Activated CD4-positive, alpha-beta T cell treated with anti-CD3 and anti-CD28 coated beads, Interleukin-2, amount 50 U/mL, for 4 hours (primary cell): ENCODE results near the gene MAN1A2.
"Not testable (repeated sequence)": the region's sequence is repeated elsewhere in the genome, so short reads cannot be mapped to it uniquely, and the experiment has no call there.

Experiments
- DNase-seq, 2 experiments: peaks; one replicate each; pipeline ENCODE4 v3.0.0-alpha.2; 2020

Gene MAN1A2

DNA sequence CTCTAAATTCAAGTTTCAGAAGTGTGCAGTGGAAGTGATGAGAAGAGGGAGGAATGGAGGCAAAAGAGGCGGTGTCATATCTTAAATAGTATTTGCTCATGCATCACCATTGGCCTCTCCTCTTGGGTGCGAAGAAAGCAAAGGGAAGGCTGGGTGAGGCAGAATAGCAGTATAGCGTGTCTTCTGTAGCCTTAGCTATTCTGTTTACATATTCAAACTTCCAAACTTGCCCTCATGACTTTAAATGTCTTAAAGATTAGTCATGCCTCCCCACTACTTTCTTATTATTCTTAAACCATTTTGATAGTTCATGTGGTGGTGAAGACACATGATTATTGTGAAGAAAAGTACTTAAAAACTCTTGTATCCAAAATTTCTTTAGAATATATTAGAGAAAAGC, 134.0 kb downstream of the MAN1A2 start:
- no peak for DNase-seq

DNA sequence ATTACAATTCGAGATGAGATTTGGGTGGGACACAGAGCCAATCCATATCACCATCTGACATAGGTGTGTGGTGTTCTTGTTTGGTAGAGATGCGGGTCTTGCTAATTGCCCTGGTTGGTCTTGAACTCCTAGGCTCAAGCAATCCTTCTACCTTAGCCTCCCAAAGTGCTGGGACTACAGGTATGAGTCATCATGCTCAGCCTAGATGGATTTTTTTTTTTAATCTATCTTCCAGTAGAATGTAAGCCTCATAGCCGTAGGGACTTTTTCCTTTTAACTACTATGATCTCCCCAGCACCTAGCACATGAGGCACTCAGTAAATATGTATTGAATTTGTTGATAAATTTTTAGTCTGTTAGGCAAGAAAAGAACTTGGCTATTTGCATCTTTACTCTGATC, 144.0 kb downstream of the MAN1A2 start:
- no peak for DNase-seq

DNA sequence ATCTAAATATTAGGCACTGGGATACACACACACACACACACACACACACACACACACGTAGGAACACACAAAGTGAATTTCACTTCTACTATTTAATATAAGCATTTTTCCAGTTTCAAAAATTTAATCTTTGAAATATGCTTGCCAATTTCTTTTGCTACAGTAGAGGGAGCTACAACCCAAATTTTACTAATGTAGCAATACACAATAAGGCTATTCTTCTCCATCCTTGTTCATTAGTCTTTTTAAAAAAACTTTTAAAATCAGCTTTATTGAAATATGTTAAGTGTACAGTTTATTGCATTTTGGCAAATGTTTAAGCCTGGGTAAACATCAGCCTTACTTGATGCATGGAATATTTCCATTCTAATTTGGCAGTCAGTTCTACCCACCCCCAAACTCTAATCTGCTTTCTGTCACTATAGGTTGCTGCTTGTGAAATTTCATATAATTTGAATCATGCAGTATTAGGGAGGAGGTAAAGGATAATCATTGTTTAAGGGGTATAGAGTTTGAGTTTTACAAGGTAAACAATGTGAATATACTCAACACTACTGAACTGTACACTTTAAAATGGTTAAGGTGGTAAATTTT, 145.6 kb downstream of the MAN1A2 start:
- DNase-seq = no peak

DNA sequence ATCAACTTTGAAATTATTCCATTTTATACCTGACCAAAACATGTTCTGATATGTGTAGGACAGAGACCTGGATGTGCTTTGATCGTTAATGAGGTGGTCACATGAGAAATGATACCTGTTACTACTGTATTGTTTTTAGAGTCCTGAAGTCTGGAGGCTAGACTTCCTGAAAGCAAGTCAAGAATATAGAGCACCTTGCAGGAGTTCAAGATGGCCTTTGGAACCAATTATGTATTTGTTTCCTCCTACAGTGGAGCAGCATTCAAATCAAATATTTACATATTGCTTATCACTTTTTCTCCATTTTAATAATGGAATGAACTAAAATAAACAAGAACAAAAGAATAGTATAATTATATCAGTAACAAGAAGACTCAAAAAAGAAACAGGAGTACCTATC, 155.9 kb downstream of the MAN1A2 start:
- DNase-seq = no peak

DNA sequence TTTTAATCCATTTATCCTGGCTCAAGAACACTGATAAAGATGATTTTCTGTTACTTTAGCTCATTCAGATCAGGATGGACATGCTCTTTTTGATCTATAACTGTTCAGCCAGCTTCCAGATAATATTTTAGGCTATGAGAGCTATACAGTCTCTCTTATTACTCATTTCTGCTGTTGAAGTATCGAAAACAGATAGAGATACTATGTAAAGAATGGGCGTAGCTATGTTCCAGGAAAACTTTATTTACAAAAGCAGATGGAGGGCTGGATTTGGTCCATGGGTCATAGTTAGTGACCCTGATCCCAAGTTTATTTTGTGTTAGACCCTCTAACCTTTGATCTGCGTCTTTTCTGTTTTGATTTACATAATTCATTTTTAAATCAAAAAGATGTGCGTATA, 159.8 kb downstream of the MAN1A2 start:
- DNase-seq = no peak

DNA sequence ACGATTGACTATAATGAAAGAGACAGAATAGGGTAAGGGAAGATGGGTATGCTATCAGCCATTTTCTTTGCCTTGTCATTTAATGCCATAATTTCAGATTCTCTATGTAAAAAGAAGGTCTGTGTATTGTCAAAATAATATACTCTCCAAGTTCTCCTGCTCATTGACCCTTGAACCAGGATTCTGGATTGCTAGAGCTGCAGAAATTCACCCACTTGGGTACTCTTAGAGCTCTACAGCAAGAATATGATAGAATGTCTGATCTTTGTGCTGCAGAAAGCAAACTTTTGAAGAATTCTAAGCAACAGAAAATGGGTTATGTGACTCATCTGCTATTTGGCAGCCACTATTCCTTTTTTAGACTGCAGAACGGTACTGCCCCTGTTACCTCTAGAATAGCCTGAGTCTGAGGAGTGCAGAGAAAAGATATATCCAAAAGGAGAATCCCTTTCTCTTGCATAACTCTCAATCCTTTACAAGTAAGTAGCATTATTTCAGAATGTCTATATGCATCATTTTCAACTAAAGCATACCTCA, 160.4 kb downstream of the MAN1A2 start:
- DNase-seq = no peak

DNA sequence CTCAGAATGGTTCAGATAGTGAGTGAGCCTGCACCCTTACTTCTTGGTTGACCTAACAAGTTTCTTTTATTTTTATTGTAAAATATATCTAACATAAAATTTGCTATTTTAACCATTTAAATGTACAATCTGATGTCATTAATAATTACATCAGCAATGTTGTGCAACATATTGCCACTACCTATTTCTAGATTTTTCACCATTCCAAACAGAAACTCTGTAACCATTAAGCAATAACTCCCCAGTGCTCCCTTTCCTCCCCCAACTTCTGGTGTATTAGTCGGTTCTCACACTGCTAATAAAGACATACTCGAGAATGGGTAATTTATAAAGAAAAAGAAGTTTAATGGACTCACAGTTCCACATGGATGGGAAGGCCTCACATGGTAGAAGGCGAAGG, 162.4 kb downstream of the MAN1A2 start:
- no peak for DNase-seq

DNA sequence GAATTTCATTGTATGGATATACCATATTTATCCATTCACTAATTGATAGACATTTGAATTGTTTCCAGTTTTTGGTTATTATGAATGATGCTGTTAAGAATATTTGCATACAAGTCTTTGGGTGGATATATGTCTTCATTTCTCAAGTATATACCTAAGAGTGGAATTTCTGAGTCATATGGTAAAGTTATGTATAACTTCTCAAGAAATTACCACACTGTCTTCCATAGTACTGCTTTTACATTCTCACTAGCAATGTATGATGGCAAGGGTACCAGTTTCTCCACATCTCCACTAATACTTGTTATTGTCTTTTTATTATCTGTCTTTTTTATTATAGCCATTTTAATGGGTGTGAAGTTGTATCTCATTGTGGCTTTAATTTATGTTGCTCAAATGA, 164.0 kb downstream of the MAN1A2 start:
- DNase-seq = no peak

DNA sequence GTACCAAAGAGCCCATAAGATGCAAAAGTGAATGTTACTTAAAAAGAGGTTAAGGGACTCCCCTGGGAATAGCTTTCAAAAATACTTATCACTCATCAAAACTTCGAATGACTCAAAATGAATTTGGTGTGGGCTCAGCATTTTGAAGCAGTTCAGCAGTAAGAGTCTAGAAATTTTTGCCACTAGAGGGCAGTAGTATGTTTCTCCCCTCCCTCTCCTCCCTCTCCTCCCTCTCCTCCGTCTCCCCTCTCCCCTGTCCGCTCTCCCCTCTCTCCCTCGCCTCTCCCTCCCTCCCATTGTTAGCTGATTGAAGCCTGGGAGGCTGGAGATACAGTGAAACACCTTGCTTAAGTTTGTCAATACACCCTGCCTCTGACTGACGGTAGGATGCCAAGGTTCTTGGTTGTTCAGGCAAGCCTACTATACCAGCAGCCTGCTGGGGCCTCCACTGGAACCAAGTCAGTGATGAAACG, 167.8 kb downstream of the MAN1A2 start:
- DNase-seq = peak; percentile 5 to 8

DNA sequence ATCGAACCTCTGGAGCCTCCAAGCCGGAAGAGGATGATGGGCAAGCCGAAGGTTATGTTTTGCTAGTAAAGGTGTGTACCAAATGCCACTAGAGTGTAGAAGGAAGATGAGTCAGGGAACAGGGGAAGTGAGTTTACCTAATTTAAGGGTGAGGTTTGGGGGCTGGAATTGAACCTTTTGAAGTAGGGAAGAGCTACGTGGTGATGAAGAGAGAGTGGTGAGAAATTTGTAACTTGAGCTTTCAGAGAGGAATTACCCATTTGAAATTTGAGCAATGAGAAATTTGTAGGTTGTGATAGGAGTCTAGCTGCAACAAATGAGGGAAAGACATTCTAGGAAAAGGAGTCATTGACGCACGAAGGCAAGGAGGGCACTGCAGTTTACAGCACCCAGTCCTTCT, 168.6 kb downstream of the MAN1A2 start:
- no peak for DNase-seq

DNA sequence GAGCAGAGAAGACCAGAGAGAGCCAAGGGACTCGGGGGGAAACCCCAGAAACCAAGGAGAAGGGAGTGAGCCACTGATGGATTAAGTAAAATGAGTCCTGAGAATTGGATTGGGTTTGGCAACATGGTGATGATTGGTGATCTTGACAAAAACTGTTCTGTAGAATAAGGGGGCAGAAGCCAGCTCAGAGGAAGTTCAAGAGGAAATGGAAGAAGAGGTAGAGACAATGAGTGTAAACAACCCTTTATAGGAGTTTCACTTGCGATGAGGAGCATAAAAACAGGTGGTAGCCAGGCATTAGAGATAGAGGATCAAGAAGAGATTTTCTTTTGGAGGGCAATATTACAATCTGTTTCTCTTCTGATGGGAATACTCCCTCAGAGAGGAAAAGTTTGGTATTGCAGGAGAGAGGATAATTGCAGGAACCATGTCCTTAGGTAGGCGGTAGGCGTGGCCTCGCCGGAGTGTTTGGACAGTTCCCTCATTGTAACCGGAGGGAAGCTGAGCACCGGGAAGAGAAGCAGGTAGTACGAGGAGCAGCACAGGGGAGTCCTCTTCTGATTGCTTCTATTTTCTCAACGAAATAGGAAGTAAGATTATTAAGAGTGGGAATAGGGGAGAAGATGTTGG, 170.2 kb downstream of the MAN1A2 start:
- no peak for DNase-seq

DNA sequence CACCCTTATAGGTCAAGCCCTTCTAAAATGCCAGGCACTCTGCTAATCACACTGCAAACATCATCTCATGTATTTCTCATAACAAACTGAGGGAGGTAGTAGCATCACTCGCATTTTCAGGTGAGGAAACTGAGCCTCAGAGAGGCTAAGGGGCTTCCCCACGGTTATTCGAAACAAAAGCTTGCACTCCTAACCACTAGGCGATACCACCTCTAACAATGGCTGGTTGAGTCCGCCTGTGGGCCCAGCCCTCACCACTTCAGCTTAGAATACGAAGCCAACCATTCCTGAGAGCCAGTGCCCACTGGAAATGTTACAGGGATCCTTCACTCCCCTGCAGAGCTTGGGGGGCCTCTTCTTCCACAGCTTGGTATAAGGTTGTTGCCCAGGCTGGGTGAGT, 173.3 kb downstream of the MAN1A2 start:
- DNase-seq = no peak

DNA sequence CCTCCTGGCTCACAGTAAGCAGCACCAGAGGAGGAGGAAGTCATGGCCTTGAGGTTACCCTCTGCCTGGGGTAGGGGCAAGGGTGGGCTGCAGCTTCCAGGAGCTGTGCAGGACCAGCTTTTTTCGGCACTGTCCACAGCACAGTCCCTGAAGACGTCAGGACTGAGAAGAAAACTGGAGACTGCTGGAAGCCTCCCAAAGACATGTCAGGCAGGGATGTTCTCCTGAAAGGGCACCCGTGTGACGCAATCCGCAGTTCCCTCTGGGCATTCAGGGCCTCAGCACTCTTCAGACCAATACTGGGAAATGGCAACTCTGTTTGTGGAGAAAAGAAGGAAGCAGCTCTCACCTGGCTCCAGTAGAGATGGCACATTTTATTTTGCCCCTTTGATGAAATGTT, 173.8 kb downstream of the MAN1A2 start:
- DNase-seq = no peak

DNA sequence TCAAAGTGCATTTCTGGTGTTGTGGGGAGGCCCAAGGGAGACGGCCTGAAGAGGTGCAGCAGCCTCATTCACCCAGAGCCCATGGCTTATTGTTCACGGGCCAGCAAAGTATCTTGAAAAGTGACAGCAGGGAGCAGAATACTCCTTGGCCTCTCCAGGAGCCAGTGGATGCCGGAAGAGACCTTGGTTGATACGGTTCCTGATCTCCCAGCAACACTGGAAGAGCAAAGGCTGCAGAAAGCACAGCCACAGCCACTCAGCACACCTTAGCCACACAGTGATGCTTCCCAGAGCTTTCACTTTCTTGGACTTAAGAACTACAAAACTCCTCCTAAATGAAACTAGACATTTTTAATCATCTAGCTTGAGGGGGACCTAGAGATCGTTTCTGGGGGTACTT, 174.3 kb downstream of the MAN1A2 start:
- no peak for DNase-seq

DNA sequence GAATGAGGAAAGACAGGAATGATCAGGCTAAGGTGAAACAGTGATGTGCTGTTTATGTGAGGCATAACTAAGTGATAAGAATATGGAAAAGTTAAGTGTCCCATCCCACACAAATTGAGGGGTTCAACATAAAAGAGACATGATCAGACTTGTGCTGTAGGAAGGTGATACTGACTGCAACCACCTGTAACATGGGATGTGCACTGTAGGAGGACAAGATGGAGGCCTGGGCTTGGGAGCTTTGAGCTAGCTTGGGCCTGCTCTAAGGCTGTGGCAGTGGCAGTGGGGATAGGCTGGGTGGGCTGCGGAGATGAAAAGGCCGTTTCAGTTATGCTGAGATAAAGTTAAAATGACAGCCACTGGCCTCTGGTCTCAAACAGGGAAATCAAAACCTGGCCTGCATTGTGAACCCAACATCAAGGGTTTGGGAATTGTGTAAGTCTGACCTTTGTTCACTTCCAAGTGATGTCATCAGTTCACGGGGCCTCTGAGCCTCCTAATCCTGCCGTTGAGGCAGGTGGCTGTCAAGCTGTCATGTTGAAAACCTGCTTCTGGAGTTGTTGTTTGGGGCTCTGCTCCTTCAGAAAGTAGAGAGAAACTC, 177.4 kb downstream of the MAN1A2 start:
- DNase-seq = no peak

DNA sequence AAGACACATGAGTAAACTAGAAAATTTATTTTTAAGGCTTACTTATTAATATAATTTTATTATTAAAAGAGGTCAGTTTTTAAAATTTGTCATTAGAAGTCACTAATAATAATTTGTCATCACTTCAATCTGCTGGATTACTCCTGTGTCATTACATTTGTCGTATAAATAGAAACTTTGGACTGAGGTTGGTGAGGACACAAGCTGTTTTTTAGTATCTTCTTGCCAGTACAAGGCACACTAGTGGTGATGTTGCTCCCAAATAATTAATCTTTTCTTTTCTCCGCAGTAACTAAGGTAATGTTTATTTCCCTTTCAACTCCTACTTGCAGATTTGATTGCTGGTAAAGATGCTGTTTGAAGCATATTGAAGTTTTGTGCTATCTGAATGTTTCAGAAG, 179.2 kb downstream of the MAN1A2 start:
- DNase-seq = no peak

DNA sequence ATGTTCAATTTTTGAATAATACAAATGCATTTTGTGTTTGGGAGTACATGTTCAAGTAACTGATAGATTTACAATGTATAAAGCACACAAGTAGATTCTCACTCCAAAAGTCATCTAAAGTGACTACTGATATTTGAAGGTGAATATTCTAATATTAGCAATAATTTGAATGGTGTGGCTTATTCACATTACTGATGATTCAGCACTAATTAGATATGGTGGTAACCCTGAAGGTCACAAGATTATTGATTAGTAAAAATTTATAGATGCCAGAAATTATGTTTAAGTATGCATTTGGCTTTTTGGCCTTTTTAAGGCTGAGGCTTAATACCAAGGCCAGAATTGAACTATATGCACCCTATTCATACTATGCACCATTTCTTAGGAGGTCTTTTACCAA, 186.2 kb downstream of the MAN1A2 start:
- DNase-seq = no peak

DNA sequence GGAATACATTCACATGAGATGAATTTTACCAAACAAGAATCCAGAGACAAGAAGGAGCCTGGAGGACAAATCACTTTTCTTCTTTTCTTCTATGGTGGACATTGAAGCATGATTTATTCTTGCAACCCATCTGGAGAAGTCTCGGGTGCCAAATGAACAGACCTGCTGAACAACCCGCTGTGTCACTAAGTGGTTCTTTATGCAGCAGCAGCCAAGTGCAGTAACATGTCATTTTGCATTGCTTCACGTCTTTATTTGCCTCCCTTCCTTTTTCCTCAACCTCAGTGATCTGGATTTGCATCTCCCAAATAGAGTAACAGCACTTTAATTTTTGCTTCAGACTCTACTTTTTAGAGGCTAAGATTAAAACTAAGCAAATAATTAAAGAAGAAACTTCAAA, 188.6 kb downstream of the MAN1A2 start:
- no peak for DNase-seq

DNA sequence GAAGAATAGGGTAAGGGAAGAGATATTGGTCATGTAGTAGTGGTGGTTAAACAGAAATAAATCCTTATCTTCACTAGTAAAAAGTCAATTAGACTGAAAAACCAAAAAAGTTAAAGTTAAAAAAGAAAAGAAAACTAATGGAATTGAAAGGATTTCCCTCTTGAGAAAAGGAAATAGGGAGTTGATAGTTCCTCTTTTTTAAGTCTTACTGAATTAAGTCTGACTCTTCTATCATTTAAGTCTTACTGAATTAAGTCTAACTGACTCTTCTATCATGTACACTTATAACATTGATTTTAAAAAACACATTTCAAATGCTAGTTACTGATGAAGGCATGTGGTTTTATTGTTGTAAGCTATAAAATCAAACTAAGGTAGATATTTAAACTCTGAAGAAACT, 189.1 kb downstream of the MAN1A2 start:
- no peak for DNase-seq

DNA sequence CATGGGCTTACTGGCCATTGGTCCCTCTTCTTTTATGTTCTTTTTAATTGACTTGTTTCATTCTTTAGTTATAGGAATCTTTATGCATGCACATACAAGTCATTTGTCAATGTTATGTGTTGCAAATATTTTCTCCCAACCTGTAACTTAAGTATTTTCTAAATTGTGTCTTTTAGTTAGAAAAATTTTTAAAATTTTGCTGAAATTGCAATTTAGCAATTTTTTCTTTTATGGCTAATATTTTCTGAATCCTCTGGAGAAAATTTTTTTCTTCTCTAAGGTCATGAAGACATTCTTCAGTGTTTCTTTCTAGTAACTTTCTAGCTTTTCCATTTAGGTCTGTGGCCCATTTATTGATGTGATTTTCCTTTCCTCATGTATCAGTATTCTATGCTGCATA, 189.7 kb downstream of the MAN1A2 start:
- no peak for DNase-seq

DNA sequence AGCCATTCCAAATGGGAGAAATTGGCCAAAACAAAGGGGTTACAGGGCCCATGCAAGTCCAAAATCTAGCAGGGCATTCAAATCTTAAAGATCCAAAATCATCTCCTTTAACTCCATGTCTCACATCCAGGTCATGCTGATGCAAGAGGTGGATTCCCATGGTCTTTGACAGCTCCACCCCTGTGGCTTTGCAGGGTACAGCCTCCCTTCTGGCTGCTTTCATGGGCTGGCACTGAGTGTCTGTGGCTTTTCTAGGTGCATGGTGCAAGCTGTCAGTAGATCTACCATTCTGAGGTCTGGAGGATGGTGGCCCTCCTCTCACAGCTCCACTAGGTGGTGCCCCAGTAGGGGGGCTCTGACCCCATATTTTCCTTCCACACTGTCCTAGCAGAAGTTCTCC, 191.2 kb downstream of the MAN1A2 start:
- not testable (repeated sequence) for DNase-seq

DNA sequence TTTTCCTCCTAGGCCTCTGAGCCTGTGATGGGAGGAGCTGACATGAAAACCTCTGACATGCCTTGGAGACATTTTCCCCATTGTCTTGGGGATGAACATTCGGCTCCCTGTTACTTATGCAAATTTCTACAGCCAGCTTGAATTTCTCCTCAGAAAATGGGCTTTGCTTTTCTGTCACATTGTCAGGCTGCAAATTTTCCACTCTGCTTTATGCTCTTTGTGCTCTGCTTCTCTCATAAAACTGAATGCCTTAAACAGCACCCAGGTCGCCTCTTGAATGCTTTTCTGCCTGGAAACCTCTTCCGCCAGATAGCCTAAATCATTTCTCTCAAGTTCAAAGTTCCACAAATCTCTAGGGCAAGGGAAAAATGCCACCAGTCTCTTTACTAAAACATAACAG, 191.9 kb downstream of the MAN1A2 start:
- no peak for DNase-seq

DNA sequence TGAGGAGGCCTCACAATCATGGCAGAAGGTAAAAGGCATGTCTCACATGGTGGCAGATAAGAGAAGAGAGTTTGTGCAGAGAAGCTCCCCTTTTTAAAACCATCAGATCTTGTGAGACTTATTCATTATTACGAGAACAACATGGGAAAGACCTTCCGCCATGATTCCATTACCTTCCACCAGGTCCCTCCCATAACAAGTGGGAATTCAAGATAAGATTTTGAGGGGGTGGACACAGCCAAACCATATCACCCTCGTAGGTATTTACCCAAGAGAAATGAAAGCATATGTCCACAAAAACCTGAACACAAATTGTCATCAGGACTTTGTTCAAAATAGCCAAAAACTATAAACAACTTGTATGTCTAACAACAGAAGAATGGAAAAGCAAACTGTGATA, 192.7 kb downstream of the MAN1A2 start:
- no peak for DNase-seq

DNA sequence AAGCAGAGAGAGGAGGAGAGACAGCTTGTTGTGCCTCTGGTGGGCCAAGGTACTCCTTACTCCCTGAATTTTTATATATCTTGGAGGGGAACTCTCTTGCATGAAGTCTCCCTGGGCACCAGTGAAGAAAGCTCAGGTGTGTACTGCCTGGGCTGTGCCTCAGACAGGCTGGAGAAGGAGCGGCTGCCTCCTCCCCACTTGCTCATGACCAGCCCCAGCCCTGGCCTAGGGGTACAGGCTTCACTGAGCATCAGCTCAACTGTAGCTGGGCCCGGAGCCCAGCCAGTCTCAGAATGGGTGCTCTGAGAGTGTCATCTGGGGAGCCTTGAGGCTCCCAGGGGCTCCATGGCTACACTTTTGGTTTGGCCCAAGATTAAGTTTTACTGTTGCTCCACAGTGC, 193.8 kb downstream of the MAN1A2 start:
- DNase-seq = no peak

DNA sequence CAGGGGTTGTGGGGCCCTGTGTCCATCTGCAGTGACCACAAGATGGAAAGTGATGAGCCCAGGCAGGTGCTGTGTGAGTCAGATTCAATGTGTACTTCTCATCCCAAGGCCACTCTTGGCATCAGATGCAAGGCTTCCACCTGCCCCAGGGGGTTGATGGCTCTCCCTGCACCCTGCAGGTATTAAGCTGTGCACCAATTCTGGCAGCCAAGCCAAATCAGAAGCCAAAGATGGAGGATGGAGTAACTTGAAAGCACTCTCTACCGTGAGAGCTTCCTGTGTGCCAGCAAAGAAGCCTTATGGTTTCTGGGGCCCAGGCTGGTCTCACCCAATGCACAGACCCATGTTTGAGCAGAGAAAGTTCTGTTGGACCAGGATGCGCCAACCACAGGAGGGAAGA, 194.3 kb downstream of the MAN1A2 start:
- DNase-seq = no peak
